Measurements from ENCODE around the gene LMOD1.

LMOD1 gene

GRCh38 chr1:201899683-201900429 lies 46.5 kb downstream of the LMOD1 start:
- TF ChIP-seq CTCF (conservative IDR thresholded peaks at IDR 0.05; ENCODE audit: control insufficient read depth, insufficient read depth, low read depth, low read length), result no peak
- DNase-seq (ENCODE audit: low read depth), result no peak
- H3K4me3 ChIP-seq (ENCODE audit: control insufficient read depth, low read depth, low read length), result no peak overlapping the region

- H3K4me3 ChIP-seq (ENCODE audit: control insufficient read depth, low read depth, low read length), result no peak overlapping the region
- DNase-seq (ENCODE audit: low read depth), result no peak
- no peak for TF ChIP-seq CTCF (conservative IDR thresholded peaks at IDR 0.05; ENCODE audit: control insufficient read depth, insufficient read depth, low read depth, low read length)
Observed at GRCh38 chr1:201898992-201899391, 47.4 kb downstream of the LMOD1 start.

GRCh38 chr1:201898240-201898894 lies 48.0 kb downstream of the LMOD1 start:
- no peak for DNase-seq (ENCODE audit: low read depth)
- no peak overlapping the region for H3K4me3 ChIP-seq (ENCODE audit: control insufficient read depth, low read depth, low read length)
- no peak for TF ChIP-seq CTCF (conservative IDR thresholded peaks at IDR 0.05; ENCODE audit: control insufficient read depth, insufficient read depth, low read depth, low read length)

GRCh38 chr1:201896951-201897391 lies 49.4 kb downstream of the LMOD1 start:
- no peak overlapping the region for H3K4me3 ChIP-seq (ENCODE audit: control insufficient read depth, low read depth, low read length)
- peak; percentile 4 for TF ChIP-seq CTCF (conservative IDR thresholded peaks at IDR 0.05; ENCODE audit: control insufficient read depth, insufficient read depth, low read depth, low read length)
- peak; percentile 69 for DNase-seq (ENCODE audit: low read depth)

- TF ChIP-seq CTCF (conservative IDR thresholded peaks at IDR 0.05; ENCODE audit: control insufficient read depth, insufficient read depth, low read depth, low read length), result peak; percentile 98
- DNase-seq (ENCODE audit: low read depth), result peak; percentile 91
- no peak overlapping the region for H3K4me3 ChIP-seq (ENCODE audit: control insufficient read depth, low read depth, low read length)
Observed at GRCh38 chr1:201895913-201896807, 50.2 kb downstream of the LMOD1 start.

- no peak for DNase-seq (ENCODE audit: low read depth)
- H3K4me3 ChIP-seq (ENCODE audit: control insufficient read depth, low read depth, low read length), result no peak overlapping the region
- TF ChIP-seq CTCF (conservative IDR thresholded peaks at IDR 0.05; ENCODE audit: control insufficient read depth, insufficient read depth, low read depth, low read length), result no peak
Observed at GRCh38 chr1:201895120-201895665, 51.2 kb downstream of the LMOD1 start.
